Central memory CD8-positive, alpha-beta T cell (primary cell): ENCODE data around the gene ROPN1B.
"Not testable (repeated sequence)": the region's sequence is repeated elsewhere in the genome, so short reads cannot be mapped to it uniquely, and the experiment has no call there.

Source experiments
- ATAC-seq: fragments of 150-1000 bp; cut with Tn5 transposase; replicated peaks from 2 replicates; pipeline ENCODE4 v1.10.0; 2022; ENCODE audit warnings: mild to moderate bottlenecking, moderate FRiP score, moderate number of reproducible peaks; ENCODE audit not compliant: poor library complexity, severe bottlenecking; ENCODE audit errors: extremely low read depth
- DNase-seq, 2 donors: peaks; one replicate each; pipeline ENCODE4 v3.0.0; 2021; ENCODE audit warnings: low spot score in 2 of 2
- H3K27ac Mint-ChIP-seq: one replicate; pipeline ENCODE4 v1.8.0; 2022; ENCODE audit warnings: low read depth, mild to moderate bottlenecking, moderate library complexity, mixed read lengths
- H3K27me3 Mint-ChIP-seq: one replicate; pipeline ENCODE4 v1.8.0; 2022; ENCODE audit warnings: mixed read lengths
- H3K36me3 Mint-ChIP-seq: one replicate; pipeline ENCODE4 v1.8.0; 2022; ENCODE audit warnings: mild to moderate bottlenecking, moderate library complexity, mixed read lengths; ENCODE audit not compliant: insufficient read depth
- H3K4me1 Mint-ChIP-seq: one replicate; pipeline ENCODE4 v1.8.0; 2022; ENCODE audit warnings: mixed read lengths
- H3K4me3 Mint-ChIP-seq: one replicate; pipeline ENCODE4 v1.8.0; 2022; ENCODE audit warnings: mild to moderate bottlenecking, moderate library complexity, mixed read lengths
- H3K9me3 Mint-ChIP-seq: one replicate; pipeline ENCODE4 v1.8.0; 2022; ENCODE audit warnings: mixed read lengths

Gene ROPN1B

GRCh38 chr3:125996751-125997150 is 27.8 kb downstream of the ROPN1B start:
- DNase-seq, H3K27ac Mint-ChIP-seq, H3K4me3 Mint-ChIP-seq, H3K27me3 Mint-ChIP-seq, ATAC-seq, H3K4me1 Mint-ChIP-seq, H3K36me3 Mint-ChIP-seq: not testable (repeated sequence)
- H3K9me3 Mint-ChIP-seq = peaks cover 21% of the 10 kb centered on the region

- Mint-ChIP-seq H3K4me1 (no peaks in the 10 kb centered on the region), H3K27me3 (no peaks in the 10 kb centered on the region), H3K36me3 (no peaks in the 10 kb centered on the region), H3K27ac (no peak overlapping the region), H3K4me3 (no peak overlapping the region), H3K9me3 (peaks cover 29% of the 10 kb centered on the region)
- no peak for DNase-seq
- no peak for ATAC-seq
These were observed 33.2 kb downstream of the ROPN1B start for GRCh38 chr3:126002189-126002588.

GRCh38 chr3:126003447-126004190 is 34.6 kb downstream of the ROPN1B start:
- H3K4me1 Mint-ChIP-seq = no peaks in the 10 kb centered on the region
- no peak for DNase-seq
- no peaks in the 10 kb centered on the region for H3K36me3 Mint-ChIP-seq
- no peak overlapping the region for H3K4me3 Mint-ChIP-seq
- no peak overlapping the region for H3K27ac Mint-ChIP-seq
- ATAC-seq = no peak
- H3K27me3 Mint-ChIP-seq = no peaks in the 10 kb centered on the region
- peaks cover 19% of the 10 kb centered on the region for H3K9me3 Mint-ChIP-seq

- DNase-seq (no peak), ATAC-seq (no peak)
- Mint-ChIP-seq H3K4me3 (no peak overlapping the region), H3K4me1 (no peaks in the 10 kb centered on the region), H3K27me3 (no peaks in the 10 kb centered on the region), H3K27ac (no peak overlapping the region), H3K9me3 (peaks cover 13% of the 10 kb centered on the region), H3K36me3 (no peaks in the 10 kb centered on the region)
These were observed 35.2 kb downstream of the ROPN1B start for GRCh38 chr3:126004217-126004616.

- H3K27ac Mint-ChIP-seq = no peak overlapping the region
- no peak for ATAC-seq
- peaks cover 8% of the 10 kb centered on the region for H3K9me3 Mint-ChIP-seq
- H3K4me3 Mint-ChIP-seq = no peak overlapping the region
- H3K4me1 Mint-ChIP-seq = no peaks in the 10 kb centered on the region
- H3K36me3 Mint-ChIP-seq = no peaks in the 10 kb centered on the region
- no peak for DNase-seq
- no peaks in the 10 kb centered on the region for H3K27me3 Mint-ChIP-seq
These were observed 35.7 kb downstream of the ROPN1B start for GRCh38 chr3:126004692-126005091.

GRCh38 chr3:126005951-126006350 is 37.0 kb downstream of the ROPN1B start:
- ATAC-seq = no peak
- Mint-ChIP-seq H3K9me3 (peaks cover 8% of the 10 kb centered on the region), H3K36me3 (peaks cover 5% of the 10 kb centered on the region), H3K27ac (no peak overlapping the region), H3K4me1 (no peaks in the 10 kb centered on the region), H3K4me3 (no peak overlapping the region), H3K27me3 (no peaks in the 10 kb centered on the region)
- no peak for DNase-seq

- Mint-ChIP-seq H3K27me3 (no peaks in the 10 kb centered on the region), H3K4me3 (no peak overlapping the region), H3K27ac (no peak overlapping the region), H3K9me3 (no peaks in the 10 kb centered on the region), H3K4me1 (peaks cover 6% of the 10 kb centered on the region), H3K36me3 (peaks cover 10% of the 10 kb centered on the region)
- ATAC-seq (no peak), DNase-seq (no peak)
These were observed 39.2 kb downstream of the ROPN1B start for GRCh38 chr3:126008219-126008618.

GRCh38 chr3:126009181-126009580 is 40.2 kb downstream of the ROPN1B start:
- no peak for DNase-seq
- Mint-ChIP-seq H3K4me3 (no peak overlapping the region), H3K27me3 (no peaks in the 10 kb centered on the region), H3K9me3 (no peaks in the 10 kb centered on the region), H3K36me3 (peaks cover 13% of the 10 kb centered on the region), H3K4me1 (peaks cover 6% of the 10 kb centered on the region), H3K27ac (no peak overlapping the region)
- ATAC-seq = no peak

GRCh38 chr3:126013751-126014156 is 44.8 kb downstream of the ROPN1B start:
- Mint-ChIP-seq H3K4me3 (no peak overlapping the region), H3K9me3 (no peaks in the 10 kb centered on the region), H3K4me1 (peaks cover 6% of the 10 kb centered on the region), H3K27me3 (no peaks in the 10 kb centered on the region), H3K27ac (no peak overlapping the region), H3K36me3 (peaks cover 17% of the 10 kb centered on the region)
- ATAC-seq (no peak), DNase-seq (no peak)

GRCh38 chr3:126014252-126014651 is 45.3 kb downstream of the ROPN1B start:
- Mint-ChIP-seq H3K27ac (no peak overlapping the region), H3K36me3 (peaks cover 17% of the 10 kb centered on the region), H3K4me1 (peaks cover 6% of the 10 kb centered on the region), H3K27me3 (no peaks in the 10 kb centered on the region), H3K4me3 (no peak overlapping the region), H3K9me3 (no peaks in the 10 kb centered on the region)
- ATAC-seq (no peak), DNase-seq (no peak)

GRCh38 chr3:126015075-126015474 is 46.1 kb downstream of the ROPN1B start:
- Mint-ChIP-seq H3K36me3 (peaks cover 16% of the 10 kb centered on the region), H3K4me3 (no peak overlapping the region), H3K4me1 (peaks cover 6% of the 10 kb centered on the region), H3K27ac (no peak overlapping the region), H3K27me3 (no peaks in the 10 kb centered on the region), H3K9me3 (no peaks in the 10 kb centered on the region)
- ATAC-seq (no peak), DNase-seq (no peak)

GRCh38 chr3:126016616-126017015 is 47.6 kb downstream of the ROPN1B start:
- ATAC-seq (no peak), DNase-seq (no peak)
- Mint-ChIP-seq H3K36me3 (peaks cover 10% of the 10 kb centered on the region), H3K4me3 (no peak overlapping the region), H3K27ac (no peak overlapping the region), H3K9me3 (no peaks in the 10 kb centered on the region), H3K4me1 (peaks cover 6% of the 10 kb centered on the region), H3K27me3 (no peaks in the 10 kb centered on the region)

- no peak for ATAC-seq
- Mint-ChIP-seq H3K36me3 (peaks cover 9% of the 10 kb centered on the region), H3K4me3 (no peak overlapping the region), H3K9me3 (no peaks in the 10 kb centered on the region), H3K4me1 (peaks cover 6% of the 10 kb centered on the region), H3K27me3 (no peaks in the 10 kb centered on the region), H3K27ac (no peak overlapping the region)
- DNase-seq = no peak
These were observed 48.4 kb downstream of the ROPN1B start for GRCh38 chr3:126017362-126017761.
